Activated CD4-positive, alpha-beta T cell treated with anti-CD3 and anti-CD28 coated beads for 1 hour (primary cell): ENCODE results near the gene STK17A.
"Not testable (repeated sequence)": the region's sequence is repeated elsewhere in the genome, so short reads cannot be mapped to it uniquely, and the experiment has no call there.

Source experiments
- DNase-seq: peaks from one replicate; pipeline ENCODE4 v3.0.0-alpha.2; 2020

The STK17A gene

GRCh38 chr7:43660141-43660540 lies 77.2 kb downstream of the STK17A start:
- DNase-seq, result no peak

GRCh38 chr7:43664681-43665080 lies 81.8 kb downstream of the STK17A start:
- DNase-seq, result no peak

GRCh38 chr7:43666938-43667337 lies 84.0 kb downstream of the STK17A start:
- no peak for DNase-seq

- DNase-seq, result no peak
Observed at GRCh38 chr7:43668035-43668434, 85.1 kb downstream of the STK17A start.

- peak; percentile 46 for DNase-seq
Observed at GRCh38 chr7:43669286-43670081, 86.6 kb downstream of the STK17A start.

- DNase-seq, result no peak
Observed at GRCh38 chr7:43671521-43671920, 88.6 kb downstream of the STK17A start.

- not testable (repeated sequence) for DNase-seq
Observed at GRCh38 chr7:43673243-43673976, 90.5 kb downstream of the STK17A start.

DNA sequence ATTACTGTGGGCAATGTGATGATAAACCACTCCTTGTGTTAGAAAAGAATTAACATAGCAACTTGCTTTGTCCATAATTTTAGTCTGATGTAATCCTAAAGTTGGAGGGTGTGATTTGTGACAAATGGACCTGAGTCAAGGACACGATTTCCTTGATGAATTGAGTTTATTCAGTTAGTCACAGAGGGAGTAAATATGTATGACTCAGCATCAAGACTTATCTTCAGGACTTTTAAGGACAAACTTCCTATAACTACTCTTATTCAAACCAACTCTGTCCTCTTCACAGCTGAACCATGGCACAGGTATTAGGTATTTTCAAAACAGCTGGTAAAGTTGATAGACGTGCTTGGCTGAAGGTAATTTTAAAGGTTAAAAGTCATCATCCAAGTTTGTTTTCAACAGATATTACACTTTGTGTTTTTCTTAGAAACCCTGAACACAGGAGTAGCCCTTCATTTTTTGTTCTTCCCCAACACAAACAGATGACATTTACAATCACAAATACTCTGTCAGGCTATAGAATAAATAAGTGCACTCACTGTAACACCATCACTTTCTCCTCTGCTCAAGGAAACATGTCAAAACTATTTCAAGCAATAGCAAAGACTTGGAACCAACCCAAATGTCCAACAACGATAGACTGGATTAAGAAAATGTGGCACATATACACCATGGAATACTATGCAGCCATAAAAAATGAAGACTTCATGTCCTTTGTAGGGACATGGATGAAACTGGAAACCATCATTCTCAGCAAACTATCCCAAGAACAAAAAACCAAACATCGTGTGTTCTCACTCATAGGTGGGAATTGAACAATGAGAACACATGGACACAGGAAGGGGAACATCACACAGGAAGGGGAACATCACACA lies 91.9 kb downstream of the STK17A start:
- no peak for DNase-seq
